ENCODE results near the gene LGR6. TPM values are rescaled to one million over a fixed set of nuclear protein-coding genes. Genes with fewer than 3 reads are reported as not detected.

Gene LGR6
- total RNA-seq, 6 donors from 2014 or later = 0.46 to 5.2 (median 1.1) TPM

- no peak for TF ChIP-seq POLR2A (IDR thresholded peaks at IDR 0.05)
- H3K9me3 ChIP-seq = no peaks in the 10 kb centered on the region
- 60 to 85% methylated on average over 2 to 8 of the region's 8 CpGs for WGBS, 2 donors
- H3K4me3 ChIP-seq = no peak overlapping the region
- no peaks in the 10 kb centered on the region for H3K36me3 ChIP-seq
- no peaks in the 10 kb centered on the region for H3K27me3 ChIP-seq
- H3K27ac ChIP-seq = no peak overlapping the region
- no peak for DNase-seq
- no peak for ATAC-seq (ENCODE audit: low FRiP score in 2 of 2)
- H3K4me1 ChIP-seq = no peaks in the 10 kb centered on the region
Measured at GRCh38 chr1:202230939-202231645, 37.5 kb downstream of the LGR6 start.

GRCh38 chr1:202233171-202233570 is 39.6 kb downstream of the LGR6 start:
- Histone ChIP-seq H3K4me1 (no peaks in the 10 kb centered on the region), H3K36me3 (no peaks in the 10 kb centered on the region), H3K27ac (no peak overlapping the region), H3K27me3 (no peaks in the 10 kb centered on the region), H3K9me3 (no peaks in the 10 kb centered on the region), H3K4me3 (no peak overlapping the region)
- DNase-seq = no peak
- WGBS, 2 donors = 55 to 87% methylated on average over 4 of the region's 4 CpGs
- ATAC-seq (ENCODE audit: low FRiP score in 2 of 2) = no peak
- TF ChIP-seq POLR2A (IDR thresholded peaks at IDR 0.05) = no peak
- TF ChIP-seq EP300 (IDR thresholded peaks at IDR 0.05) = no peak
- no peak for TF ChIP-seq POLR2AphosphoS5 (IDR thresholded peaks at IDR 0.05)
- TF ChIP-seq, protein P1, sequence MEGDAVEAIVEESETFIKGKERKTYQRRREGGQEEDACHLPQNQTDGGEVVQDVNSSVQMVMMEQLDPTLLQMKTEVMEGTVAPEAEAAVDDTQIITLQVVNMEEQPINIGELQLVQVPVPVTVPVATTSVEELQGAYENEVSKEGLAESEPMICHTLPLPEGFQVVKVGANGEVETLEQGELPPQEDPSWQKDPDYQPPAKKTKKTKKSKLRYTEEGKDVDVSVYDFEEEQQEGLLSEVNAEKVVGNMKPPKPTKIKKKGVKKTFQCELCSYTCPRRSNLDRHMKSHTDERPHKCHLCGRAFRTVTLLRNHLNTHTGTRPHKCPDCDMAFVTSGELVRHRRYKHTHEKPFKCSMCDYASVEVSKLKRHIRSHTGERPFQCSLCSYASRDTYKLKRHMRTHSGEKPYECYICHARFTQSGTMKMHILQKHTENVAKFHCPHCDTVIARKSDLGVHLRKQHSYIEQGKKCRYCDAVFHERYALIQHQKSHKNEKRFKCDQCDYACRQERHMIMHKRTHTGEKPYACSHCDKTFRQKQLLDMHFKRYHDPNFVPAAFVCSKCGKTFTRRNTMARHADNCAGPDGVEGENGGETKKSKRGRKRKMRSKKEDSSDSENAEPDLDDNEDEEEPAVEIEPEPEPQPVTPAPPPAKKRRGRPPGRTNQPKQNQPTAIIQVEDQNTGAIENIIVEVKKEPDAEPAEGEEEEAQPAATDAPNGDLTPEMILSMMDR (IDR thresholded peaks at IDR 0.05) = no peak

GRCh38 chr1:202233804-202234203 is 40.2 kb downstream of the LGR6 start:
- 84 to 93% methylated on average over 2 of the region's 2 CpGs for WGBS, 2 donors
- TF ChIP-seq EP300 (IDR thresholded peaks at IDR 0.05) = no peak
- no peak for TF ChIP-seq POLR2AphosphoS5 (IDR thresholded peaks at IDR 0.05)
- TF ChIP-seq, protein P1 (IDR thresholded peaks at IDR 0.05) = no peak
- TF ChIP-seq POLR2A (IDR thresholded peaks at IDR 0.05) = no peak
- Histone ChIP-seq H3K27ac (no peak overlapping the region), H3K9me3 (no peaks in the 10 kb centered on the region), H3K4me1 (no peaks in the 10 kb centered on the region), H3K27me3 (no peaks in the 10 kb centered on the region), H3K36me3 (no peaks in the 10 kb centered on the region), H3K4me3 (no peak overlapping the region)
- DNase-seq = no peak
- no peak for ATAC-seq (ENCODE audit: low FRiP score in 2 of 2)

DNA sequence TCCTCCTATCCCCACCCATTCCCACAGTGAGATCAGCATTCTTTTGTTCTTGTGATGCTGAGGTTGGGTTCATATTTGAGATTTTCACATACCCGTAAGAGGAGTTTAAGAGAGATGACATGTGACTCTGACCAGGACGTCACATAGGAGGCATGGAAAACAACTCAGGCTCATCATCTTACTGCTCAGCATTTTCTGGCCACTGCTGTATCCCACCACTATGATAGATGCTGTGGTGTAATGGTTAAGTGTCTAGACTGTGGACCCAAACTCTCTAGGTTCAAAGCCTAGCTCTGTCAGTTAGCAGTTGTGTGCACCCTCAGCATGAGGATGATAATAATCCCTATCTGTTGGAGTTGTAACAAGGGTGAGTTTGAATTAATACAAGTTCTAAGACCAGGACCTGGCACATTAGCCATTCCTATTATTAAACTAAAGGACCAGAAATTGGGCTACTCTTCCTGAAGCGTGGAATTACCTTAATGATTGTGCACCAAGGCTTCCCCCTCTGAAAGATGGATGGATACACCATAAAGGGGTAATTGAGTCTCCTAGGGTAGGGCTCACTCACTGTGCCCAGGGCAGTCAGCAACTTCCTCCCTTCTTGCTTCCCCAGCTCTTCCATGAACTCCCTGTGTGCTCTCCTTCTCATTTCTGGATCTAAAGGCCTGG is 40.9 kb downstream of the LGR6 start:
- Histone ChIP-seq H3K4me3 (no peak overlapping the region), H3K4me1 (no peaks in the 10 kb centered on the region), H3K27me3 (no peaks in the 10 kb centered on the region), H3K27ac (no peak overlapping the region), H3K9me3 (no peaks in the 10 kb centered on the region), H3K36me3 (no peaks in the 10 kb centered on the region)
- 71 to 83% methylated on average over 3 of the region's 3 CpGs for WGBS, 2 donors
- ATAC-seq (ENCODE audit: low FRiP score in 2 of 2) = no peak
- DNase-seq = no peak
- TF ChIP-seq POLR2A (IDR thresholded peaks at IDR 0.05) = no peak
- TF ChIP-seq EP300 (IDR thresholded peaks at IDR 0.05) = no peak
- TF ChIP-seq POLR2AphosphoS5 (IDR thresholded peaks at IDR 0.05) = no peak
- TF ChIP-seq, protein P1 (IDR thresholded peaks at IDR 0.05) = no peak

DNA sequence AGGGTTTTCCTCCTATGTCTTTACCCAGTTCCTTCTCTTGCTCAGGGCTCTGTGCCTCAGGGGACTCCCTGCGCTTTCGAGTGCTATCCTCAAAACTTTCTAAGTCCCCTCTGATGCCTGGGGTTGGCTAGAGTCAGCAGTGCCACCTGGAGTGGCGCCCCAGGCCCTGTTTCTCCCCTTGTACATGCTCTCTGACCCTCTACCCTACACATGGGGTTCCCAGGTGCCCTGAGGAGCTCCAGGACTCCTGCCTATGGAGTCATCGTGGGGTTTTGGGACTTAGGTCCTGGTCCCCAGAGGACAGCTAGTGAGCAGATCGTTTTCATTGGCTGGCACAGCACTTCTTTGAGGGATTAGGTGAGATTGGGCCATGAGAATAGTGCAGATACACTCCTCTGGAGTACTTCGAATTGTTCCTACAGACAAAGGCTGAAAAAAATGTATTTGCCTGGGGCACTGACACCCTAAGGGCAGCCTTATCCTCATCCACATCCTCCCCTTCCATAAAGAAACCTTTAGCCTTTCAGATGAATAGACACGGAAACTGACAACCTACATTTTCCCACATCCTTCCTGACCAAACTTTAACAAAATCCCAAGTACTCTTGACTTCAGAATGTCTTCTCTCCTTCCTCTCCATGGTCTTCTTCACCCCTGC is 41.5 kb downstream of the LGR6 start:
- ATAC-seq (ENCODE audit: low FRiP score in 2 of 2) (no peak), DNase-seq (no peak)
- Histone ChIP-seq H3K4me3 (no peak overlapping the region), H3K27ac (no peak overlapping the region), H3K9me3 (no peaks in the 10 kb centered on the region), H3K27me3 (no peaks in the 10 kb centered on the region), H3K4me1 (no peaks in the 10 kb centered on the region), H3K36me3 (no peaks in the 10 kb centered on the region)
- TF ChIP-seq POLR2A (IDR thresholded peaks at IDR 0.05) (no peak), POLR2AphosphoS5 (IDR thresholded peaks at IDR 0.05) (no peak), EP300 (IDR thresholded peaks at IDR 0.05) (no peak)
- TF ChIP-seq, protein P1 (IDR thresholded peaks at IDR 0.05) = no peak
- WGBS, 2 donors = 67 to 74% methylated on average over 7 of the region's 7 CpGs

All from upper lobe of left lung (tissue), 6 donors.